ENCODE measurements around the gene LITAF. TPM values are rescaled to one million over a fixed set of nuclear protein-coding genes. Genes with fewer than 3 reads are reported as not detected.
A peak's percentile ranks its signal among the peaks of the same experiment; 100 is the strongest.

The LITAF gene
- 0.31 and 1.0 TPM in 2 replicates for polyA plus RNA-seq
- not detected in 2 replicates for polyA minus RNA-seq

DNA sequence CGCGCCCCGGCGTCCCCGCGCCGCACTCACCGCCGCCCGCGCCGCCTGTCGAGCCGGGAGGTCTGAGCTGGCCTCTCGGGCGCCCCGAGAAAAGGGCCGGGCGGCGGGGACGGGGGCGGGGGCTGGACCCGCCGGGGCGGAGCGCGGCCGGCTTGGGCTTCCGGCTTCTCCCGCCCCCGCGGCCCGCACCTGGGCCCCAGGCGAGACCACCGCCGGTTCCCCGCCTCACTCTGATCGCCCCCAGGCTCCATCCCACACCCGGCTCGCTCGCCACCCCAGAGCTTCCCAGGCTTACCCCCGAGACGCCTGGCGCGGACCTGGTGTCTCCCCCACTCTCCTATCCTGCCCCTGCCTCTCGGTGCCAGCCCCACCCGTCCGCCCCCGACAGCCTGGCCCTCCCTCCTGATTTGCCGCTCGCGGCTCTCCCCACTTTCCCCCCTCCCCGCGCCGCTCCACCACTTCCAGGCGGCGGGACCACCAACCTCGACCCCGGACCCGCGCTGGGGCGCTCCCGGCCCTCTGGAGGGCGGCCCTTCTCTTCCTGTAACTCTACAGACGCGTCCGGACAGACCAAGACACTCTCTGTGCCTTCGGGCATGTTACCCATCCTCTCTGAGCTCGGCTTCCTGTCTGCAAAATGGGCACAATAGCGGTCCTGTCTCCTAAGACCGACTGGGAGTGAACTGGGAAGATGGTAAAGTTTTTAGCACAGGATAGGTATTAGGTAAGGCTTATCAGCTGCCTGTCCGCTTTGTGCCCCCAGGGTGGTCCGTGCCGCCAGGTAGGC lies at the start of gene LITAF:
Gene LITAF, minus strand, starts transcription at position 64 of the 787 bp plus-strand sequence. CDS start 30,189 bp downstream, outside the sequence.
- Histone ChIP-seq H3K27ac (ENCODE audit: low read length) (no peak within 1 kb of the TSS), H3K79me2 (replicated peaks; ENCODE audit: insufficient read depth, low read length) (no peaks in the 10 kb centered on the region), H3K9me3 (ENCODE audit: low read length) (no peaks in the 10 kb centered on the region), H3F3A (ENCODE audit: insufficient read depth, low read length, poor library complexity, severe bottlenecking) (no peaks in the 10 kb centered on the region), H3K9me2 (ENCODE audit: insufficient read depth, low read length) (no peaks in the 10 kb centered on the region), H3K9ac (ENCODE audit: low read length) (peak within 1 kb of the TSS; percentile 16), H4K20me1 (ENCODE audit: insufficient read depth) (no peaks in the 10 kb centered on the region), H3K27me3 (ENCODE audit: insufficient read depth, low read depth, low read length) (peaks cover 61% of the 10 kb centered on the region), H3K4me3 (ENCODE audit: low read length) (peak within 1 kb of the TSS; percentile 58), H2AFZ (ENCODE audit: low read depth, low read length) (no peak within 1 kb of the TSS), H3K36me3 (ENCODE audit: insufficient read depth, low read length) (no peaks in the 10 kb centered on the region), H3K4me2 (ENCODE audit: low read length) (no peak within 1 kb of the TSS)
- TF ChIP-seq TAF1 (IDR thresholded peaks at IDR 0.05; ENCODE audit: low read depth) (no peak), EZH2 (IDR thresholded peaks at IDR 0.05; ENCODE audit: borderline replicate concordance, insufficient read depth, low read length, poor library complexity, severe bottlenecking) (peak; percentile 73)

- Histone ChIP-seq H3K27ac (ENCODE audit: low read length) (no peak overlapping the region), H3K36me3 (ENCODE audit: insufficient read depth, low read length) (no peaks in the 10 kb centered on the region), H3K9ac (ENCODE audit: low read length) (no peak overlapping the region), H2AFZ (ENCODE audit: low read depth, low read length) (no peak overlapping the region), H4K20me1 (ENCODE audit: insufficient read depth) (no peaks in the 10 kb centered on the region), H3K4me2 (ENCODE audit: low read length) (no peak overlapping the region), H3K4me3 (ENCODE audit: low read length) (no peak overlapping the region), H3K9me3 (ENCODE audit: low read length) (no peaks in the 10 kb centered on the region), H3F3A (ENCODE audit: insufficient read depth, low read length, poor library complexity, severe bottlenecking) (no peaks in the 10 kb centered on the region), H3K9me2 (ENCODE audit: insufficient read depth, low read length) (no peaks in the 10 kb centered on the region), H3K79me2 (replicated peaks; ENCODE audit: insufficient read depth, low read length) (no peaks in the 10 kb centered on the region), H3K27me3 (ENCODE audit: insufficient read depth, low read depth, low read length) (no peaks in the 10 kb centered on the region)
- TF ChIP-seq POLR2AphosphoS5 (IDR thresholded peaks at IDR 0.05) (no peak), MXI1 (conservative IDR thresholded peaks at IDR 0.05; ENCODE audit: poor library complexity, severe bottlenecking) (no peak), EP300 (conservative IDR thresholded peaks at IDR 0.05; ENCODE audit: poor library complexity, severe bottlenecking) (no peak), SMC3 (conservative IDR thresholded peaks at IDR 0.05; ENCODE audit: poor library complexity) (no peak), TAF1 (IDR thresholded peaks at IDR 0.05; ENCODE audit: low read depth) (no peak), EZH2 (IDR thresholded peaks at IDR 0.05; ENCODE audit: borderline replicate concordance, insufficient read depth, low read length, poor library complexity, severe bottlenecking) (no peak)
- TF ChIP-seq, protein P1, sequence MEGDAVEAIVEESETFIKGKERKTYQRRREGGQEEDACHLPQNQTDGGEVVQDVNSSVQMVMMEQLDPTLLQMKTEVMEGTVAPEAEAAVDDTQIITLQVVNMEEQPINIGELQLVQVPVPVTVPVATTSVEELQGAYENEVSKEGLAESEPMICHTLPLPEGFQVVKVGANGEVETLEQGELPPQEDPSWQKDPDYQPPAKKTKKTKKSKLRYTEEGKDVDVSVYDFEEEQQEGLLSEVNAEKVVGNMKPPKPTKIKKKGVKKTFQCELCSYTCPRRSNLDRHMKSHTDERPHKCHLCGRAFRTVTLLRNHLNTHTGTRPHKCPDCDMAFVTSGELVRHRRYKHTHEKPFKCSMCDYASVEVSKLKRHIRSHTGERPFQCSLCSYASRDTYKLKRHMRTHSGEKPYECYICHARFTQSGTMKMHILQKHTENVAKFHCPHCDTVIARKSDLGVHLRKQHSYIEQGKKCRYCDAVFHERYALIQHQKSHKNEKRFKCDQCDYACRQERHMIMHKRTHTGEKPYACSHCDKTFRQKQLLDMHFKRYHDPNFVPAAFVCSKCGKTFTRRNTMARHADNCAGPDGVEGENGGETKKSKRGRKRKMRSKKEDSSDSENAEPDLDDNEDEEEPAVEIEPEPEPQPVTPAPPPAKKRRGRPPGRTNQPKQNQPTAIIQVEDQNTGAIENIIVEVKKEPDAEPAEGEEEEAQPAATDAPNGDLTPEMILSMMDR (IDR thresholded peaks at IDR 0.05; ENCODE audit: poor library complexity, severe bottlenecking), result no peak
- TF ChIP-seq, protein P2, sequence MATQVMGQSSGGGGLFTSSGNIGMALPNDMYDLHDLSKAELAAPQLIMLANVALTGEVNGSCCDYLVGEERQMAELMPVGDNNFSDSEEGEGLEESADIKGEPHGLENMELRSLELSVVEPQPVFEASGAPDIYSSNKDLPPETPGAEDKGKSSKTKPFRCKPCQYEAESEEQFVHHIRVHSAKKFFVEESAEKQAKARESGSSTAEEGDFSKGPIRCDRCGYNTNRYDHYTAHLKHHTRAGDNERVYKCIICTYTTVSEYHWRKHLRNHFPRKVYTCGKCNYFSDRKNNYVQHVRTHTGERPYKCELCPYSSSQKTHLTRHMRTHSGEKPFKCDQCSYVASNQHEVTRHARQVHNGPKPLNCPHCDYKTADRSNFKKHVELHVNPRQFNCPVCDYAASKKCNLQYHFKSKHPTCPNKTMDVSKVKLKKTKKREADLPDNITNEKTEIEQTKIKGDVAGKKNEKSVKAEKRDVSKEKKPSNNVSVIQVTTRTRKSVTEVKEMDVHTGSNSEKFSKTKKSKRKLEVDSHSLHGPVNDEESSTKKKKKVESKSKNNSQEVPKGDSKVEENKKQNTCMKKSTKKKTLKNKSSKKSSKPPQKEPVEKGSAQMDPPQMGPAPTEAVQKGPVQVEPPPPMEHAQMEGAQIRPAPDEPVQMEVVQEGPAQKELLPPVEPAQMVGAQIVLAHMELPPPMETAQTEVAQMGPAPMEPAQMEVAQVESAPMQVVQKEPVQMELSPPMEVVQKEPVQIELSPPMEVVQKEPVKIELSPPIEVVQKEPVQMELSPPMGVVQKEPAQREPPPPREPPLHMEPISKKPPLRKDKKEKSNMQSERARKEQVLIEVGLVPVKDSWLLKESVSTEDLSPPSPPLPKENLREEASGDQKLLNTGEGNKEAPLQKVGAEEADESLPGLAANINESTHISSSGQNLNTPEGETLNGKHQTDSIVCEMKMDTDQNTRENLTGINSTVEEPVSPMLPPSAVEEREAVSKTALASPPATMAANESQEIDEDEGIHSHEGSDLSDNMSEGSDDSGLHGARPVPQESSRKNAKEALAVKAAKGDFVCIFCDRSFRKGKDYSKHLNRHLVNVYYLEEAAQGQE (IDR thresholded peaks at IDR 0.05; ENCODE audit: borderline replicate concordance), result no peak
These were observed 49.5 kb upstream of the LITAF start for GRCh38 chr16:11636172-11636721.
